HEK293 (cell line): ENCODE data around the gene CARD14.

Experiments used
- CTCF ChIA-PET: fragments of 350-600 bp; formaldehyde crosslinking; extraction: SDS; loops from one replicate; lab custom pipeline; 2021; ENCODE audit warnings: antibody characterized with exemption; lab: Yijun Ruan, JAX
- POLR2A ChIA-PET: fragments of 300-600 bp; formaldehyde crosslinking; extraction: SDS; loops from one replicate; lab custom pipeline; 2020; ENCODE audit warnings: antibody characterized with exemption, inconsistent platforms; lab: Yijun Ruan, JAX
- H3K27ac ChIP-seq: fragments of 200-500 bp; sonication (Bioruptor generic); 2 replicates; pipeline ENCODE4 v1.5.1; 2014; ENCODE audit warnings: low read depth, low read length, control low read depth, inconsistent platforms; ENCODE audit errors: extremely low read depth
- H3K36me3 ChIP-seq, 2 experiments: fragments of 200-500 bp in 1 of 2; sonication (Bioruptor generic) in 1 of 2; 1 replicate in 1 of 2; 2 replicates in 1 of 2; pipeline ENCODE4 v1.5.1; 2014 to 2017; ENCODE audit warnings: inconsistent platforms in 2 of 2, low read length in 2 of 2; ENCODE audit not compliant: control insufficient read depth in 2 of 2, insufficient read depth in 1 of 2
- H3K4me1 ChIP-seq: fragments of 200-500 bp; sonication (Bioruptor generic); 2 replicates; pipeline ENCODE4 v1.5.1; 2014; ENCODE audit warnings: mild to moderate bottlenecking, low read length, inconsistent platforms; ENCODE audit not compliant: control insufficient read depth, insufficient read depth
- H3K4me3 ChIP-seq: 2 replicates; pipeline ENCODE4 v1.5.1; 2011; ENCODE audit warnings: low read depth, mild to moderate bottlenecking, control low read depth, low read length, moderate library complexity
- H3K9me3 ChIP-seq: fragments of 200-500 bp; sonication (Bioruptor generic); 2 replicates; pipeline ENCODE4 v1.5.1; 2014; ENCODE audit warnings: low read depth, low read length, inconsistent platforms; ENCODE audit not compliant: control insufficient read depth, insufficient read depth
- EGR2 ChIP-seq: fragments of 450-650 bp; formaldehyde crosslinking; IDR thresholded peaks from 2 replicates; pipeline ENCODE4 v1.5.1; 2016; ENCODE audit warnings: low read depth, missing biosample characterization, missing genetic modification characterization
- GLIS2 ChIP-seq: fragments of 450-650 bp; formaldehyde crosslinking; IDR thresholded peaks from 2 replicates; pipeline ENCODE4 v1.5.1; 2016; ENCODE audit warnings: missing biosample characterization, missing genetic modification characterization
- HOXC10 ChIP-seq: sonication (generic); formaldehyde crosslinking; IDR thresholded peaks from 2 replicates; pipeline ENCODE4 v1.8.1; 2023; ENCODE audit warnings: mild to moderate bottlenecking, missing genetic modification reagents
- KLF16 ChIP-seq: fragments of 450-650 bp; formaldehyde crosslinking; IDR thresholded peaks from 2 replicates; pipeline ENCODE4 v1.5.1; 2017; ENCODE audit warnings: missing biosample characterization, missing genetic modification characterization
- OVOL3 ChIP-seq: fragments of 450-650 bp; formaldehyde crosslinking; IDR thresholded peaks from 2 replicates; pipeline ENCODE4 v1.5.1; 2016; ENCODE audit warnings: missing biosample characterization, missing genetic modification characterization
- ZFP69B ChIP-seq: fragments of 450-650 bp; formaldehyde crosslinking; IDR thresholded peaks from 2 replicates; pipeline ENCODE4 v1.5.1; 2016; ENCODE audit warnings: missing biosample characterization, missing genetic modification characterization
- ZNF146 ChIP-seq: fragments of 450-650 bp; formaldehyde crosslinking; IDR thresholded peaks from 2 replicates; pipeline ENCODE4 v1.5.1; 2016; ENCODE audit warnings: missing biosample characterization, missing genetic modification characterization
- ZNF16 ChIP-seq: fragments of 450-650 bp; formaldehyde crosslinking; IDR thresholded peaks from 2 replicates; pipeline ENCODE4 v1.5.1; 2016; ENCODE audit warnings: low read depth, missing biosample characterization, missing genetic modification characterization
- ZNF248 ChIP-seq: fragments of 450-650 bp; formaldehyde crosslinking; IDR thresholded peaks from 2 replicates; pipeline ENCODE4 v1.5.1; 2017; ENCODE audit warnings: missing biosample characterization, missing genetic modification characterization
- ZNF324 ChIP-seq: fragments of 450-650 bp; formaldehyde crosslinking; IDR thresholded peaks from 2 replicates; pipeline ENCODE4 v1.5.1; 2016; ENCODE audit warnings: missing biosample characterization, missing genetic modification characterization
- ZNF398 ChIP-seq: fragments of 450-650 bp; formaldehyde crosslinking; IDR thresholded peaks from 2 replicates; pipeline ENCODE4 v1.5.1; 2017; ENCODE audit warnings: missing biosample characterization, missing genetic modification characterization
- ZNF404 ChIP-seq: fragments of 450-650 bp; formaldehyde crosslinking; IDR thresholded peaks from 2 replicates; pipeline ENCODE4 v1.5.1; 2017; ENCODE audit warnings: missing biosample characterization, missing genetic modification characterization
- ZNF433 ChIP-seq: fragments of 450-650 bp; formaldehyde crosslinking; IDR thresholded peaks from 2 replicates; pipeline ENCODE4 v1.5.1; 2016; ENCODE audit warnings: missing biosample characterization, missing genetic modification characterization, low read depth
- ZNF518A ChIP-seq: fragments of 450-650 bp; formaldehyde crosslinking; conservative IDR thresholded peaks from 2 replicates; pipeline ENCODE4 v1.5.1; 2016; ENCODE audit warnings: low read depth, missing biosample characterization, missing genetic modification characterization
- ZNF560 ChIP-seq: fragments of 450-650 bp; formaldehyde crosslinking; IDR thresholded peaks from 2 replicates; pipeline ENCODE4 v1.5.1; 2017; ENCODE audit warnings: missing biosample characterization, missing genetic modification characterization, borderline replicate concordance
- ZNF645 ChIP-seq: fragments of 450-650 bp; formaldehyde crosslinking; IDR thresholded peaks from 2 replicates; pipeline ENCODE4; 2016; ENCODE audit warnings: missing biosample characterization, missing genetic modification characterization
- ZNF785 ChIP-seq: fragments of 450-650 bp; formaldehyde crosslinking; IDR thresholded peaks from 2 replicates; pipeline ENCODE4 v1.5.1; 2016; ENCODE audit warnings: missing biosample characterization, missing genetic modification characterization
- ZNF792 ChIP-seq: fragments of 450-650 bp; formaldehyde crosslinking; IDR thresholded peaks from 2 replicates; pipeline ENCODE4 v1.5.1; 2016; ENCODE audit warnings: missing biosample characterization, missing genetic modification characterization

Gene CARD14

GRCh38 chr17:80213643-80213975, 43.8 kb downstream of the CARD14 start (continued):
- TF ChIP-seq ZNF518A (no peak), GLIS2 (tag by site-specific recombination) (no peak), ZNF404 (tag by site-specific recombination) (no peak), ZNF433 (tag by site-specific recombination) (no peak), ZNF248 (tag by site-specific recombination) (no peak), ZNF792 (tag by site-specific recombination) (no peak), KLF16 (tag by site-specific recombination) (no peak), HOXC10 (no peak), ZNF16 (tag by site-specific recombination) (no peak)

GRCh38 chr17:80214012-80214877, 44.4 kb downstream of the CARD14 start:
- peaks cover 4% of the 10 kb centered on the region; the same call in 1 of the 2 replicates for H3K4me1 ChIP-seq
- H3K4me3 ChIP-seq, result no peak overlapping the region
- TF ChIP-seq ZNF560, result no peak
- no peak for TF ChIP-seq ZNF146 (tag by site-specific recombination)
- TF ChIP-seq OVOL3 (tag by site-specific recombination), result no peak
- TF ChIP-seq ZFP69B (tag by site-specific recombination), result no peak
- no peak for TF ChIP-seq ZNF645
- TF ChIP-seq EGR2, result no peak
- TF ChIP-seq ZNF398, result no peak
- no peak for TF ChIP-seq ZNF324 (tag by site-specific recombination)
- no peak for TF ChIP-seq ZNF785 (tag by site-specific recombination)
- no peak overlapping the region for H3K27ac ChIP-seq
- CTCF ChIA-PET, result interaction anchor here (0.5 kb wide), 1 partner anchor 11 kb away, joined by 3 read pairs; no protein-coding TSS in a partner anchor
- H3K9me3 ChIP-seq, result no peaks in the 10 kb centered on the region
- H3K36me3 ChIP-seq, result peaks cover 14 to 93% of the 10 kb centered on the region in 2 experiments
- POLR2A ChIA-PET, result no interaction called here
